Measurements from ENCODE around the gene CDHR1.

The CDHR1 gene

DNA sequence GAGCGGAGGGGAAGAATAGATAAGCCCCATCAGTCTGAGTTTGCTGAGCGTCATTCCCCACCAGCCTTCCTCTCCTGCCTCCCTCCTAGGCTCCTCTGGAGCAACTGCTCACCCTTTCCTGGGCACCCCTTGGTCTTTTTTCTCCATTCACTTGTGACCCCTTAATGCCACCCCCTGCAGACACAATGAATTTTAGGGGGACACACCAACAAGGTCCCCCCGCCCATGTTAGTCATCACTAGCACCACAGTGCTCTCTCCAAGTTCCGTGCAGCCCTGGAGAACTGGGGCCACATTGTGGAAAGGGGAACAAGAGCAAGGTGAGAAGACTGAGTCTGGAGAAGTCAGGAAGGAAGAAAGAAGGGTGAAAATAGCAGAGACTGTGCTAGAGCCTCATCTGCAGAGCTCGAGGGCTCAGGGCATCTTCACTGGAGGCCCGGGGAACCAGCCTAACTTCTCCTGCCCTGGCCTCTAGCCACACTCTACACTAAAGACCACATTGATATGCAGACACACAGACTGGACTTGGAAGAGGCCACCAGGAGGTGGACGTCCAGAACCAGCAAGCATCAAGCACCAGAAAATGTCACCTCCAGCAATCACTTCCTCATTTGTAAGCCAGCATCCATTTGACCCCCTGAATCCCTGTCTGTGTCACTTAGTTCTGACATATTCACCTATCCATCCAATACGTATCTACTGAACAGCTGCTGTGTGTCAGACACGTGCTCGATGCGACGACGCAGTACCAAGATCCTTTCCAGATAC lies 68.0 kb downstream of the CDHR1 start:
- no peak for DNase-seq (ENCODE audit: low read depth)

DNA sequence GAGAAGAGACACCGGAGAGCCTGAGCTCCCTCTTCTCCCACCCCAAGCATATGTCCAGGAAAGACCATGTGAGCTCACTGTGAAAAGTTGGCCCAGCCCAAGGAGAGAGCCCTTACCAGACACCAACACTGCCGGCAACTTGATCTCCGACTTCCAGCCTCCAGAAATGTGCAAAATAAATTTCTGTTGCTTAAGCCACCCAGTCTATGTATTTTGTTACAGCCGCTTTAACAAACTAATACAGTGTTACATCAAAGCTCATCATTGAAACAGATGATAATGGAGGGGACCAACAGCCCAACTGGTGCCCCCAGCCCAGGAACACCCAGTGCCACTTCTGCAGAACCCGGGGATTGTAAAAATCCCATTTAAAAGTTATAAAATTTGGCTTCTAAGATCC lies 69.4 kb downstream of the CDHR1 start:
- DNase-seq (ENCODE audit: low read depth), result no peak

DNA sequence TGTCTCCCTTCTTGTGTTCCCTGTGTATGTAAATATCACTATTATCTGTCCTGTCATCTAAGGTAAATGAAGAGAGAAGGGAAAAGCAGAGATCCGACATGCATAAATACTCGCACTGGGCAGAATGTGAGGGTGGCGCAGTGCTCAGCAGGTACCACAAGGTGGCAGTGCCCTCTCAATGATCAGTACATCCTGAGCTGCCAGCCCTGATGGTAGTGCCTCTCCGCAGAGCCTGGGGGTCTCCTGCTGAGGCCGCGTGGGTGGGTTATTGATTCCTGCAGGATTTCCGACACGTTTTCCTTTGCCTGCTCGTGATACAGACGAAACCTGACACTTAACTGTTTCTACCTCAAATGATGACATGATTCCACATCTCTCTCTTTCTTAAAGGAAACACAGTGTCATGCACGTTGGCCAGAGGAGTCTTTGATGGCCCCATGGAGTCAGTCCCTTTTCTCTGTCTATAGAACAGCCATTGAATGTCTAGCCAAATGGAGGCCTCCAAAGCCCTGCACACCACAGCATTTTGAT lies 70.3 kb downstream of the CDHR1 start:
- DNase-seq (ENCODE audit: low read depth), result peak; percentile 48

DNA sequence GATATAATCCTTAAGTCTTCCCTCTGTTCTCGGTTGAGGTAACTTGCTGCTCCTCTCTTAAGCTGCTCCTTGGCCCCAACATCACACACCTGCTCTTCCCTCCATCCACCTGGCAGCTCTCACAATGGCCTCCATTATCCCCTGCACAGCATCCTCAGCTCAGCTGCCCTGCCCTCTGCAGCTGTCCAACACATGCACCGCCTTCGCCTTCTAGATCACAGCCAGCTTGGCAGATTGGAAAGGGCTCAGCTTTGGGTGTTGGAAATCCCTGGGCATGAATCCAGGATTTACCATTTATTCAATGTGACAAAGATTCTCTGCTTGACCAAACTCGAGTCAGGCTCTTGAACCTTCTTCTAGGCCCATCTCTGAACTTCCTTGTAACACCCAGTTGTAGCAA lies 71.1 kb downstream of the CDHR1 start:
- DNase-seq (ENCODE audit: low read depth), result no peak

DNA sequence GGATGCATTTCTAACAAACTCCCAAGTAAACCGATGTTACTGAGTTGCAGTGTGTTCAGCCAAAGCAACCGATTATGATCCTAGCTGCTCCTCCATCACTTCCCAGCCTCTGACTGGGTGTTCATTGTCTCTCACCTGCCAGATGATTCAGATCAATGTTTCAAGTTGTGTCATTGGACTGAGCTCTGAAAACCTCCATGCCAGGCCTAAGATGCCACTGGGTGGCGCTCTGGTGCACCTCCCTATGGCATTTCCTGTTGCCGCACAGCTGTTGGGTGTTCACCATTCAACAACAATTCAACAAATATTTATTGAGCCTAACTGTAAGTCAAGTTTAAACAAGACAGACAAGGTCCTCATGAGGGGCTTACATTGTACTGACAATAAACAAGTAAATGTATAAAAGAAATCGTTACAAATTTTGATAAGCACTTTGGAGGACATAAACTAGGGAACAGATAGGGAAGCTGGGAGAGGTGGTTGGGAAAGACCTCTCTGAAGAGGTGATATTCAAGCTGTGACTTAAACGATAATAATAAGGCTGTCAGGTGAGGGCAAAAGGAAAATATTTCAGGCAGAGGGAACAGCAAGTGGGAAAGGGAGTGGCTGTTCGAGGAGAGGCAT lies 73.3 kb downstream of the CDHR1 start:
- peak; percentile 34 for DNase-seq (ENCODE audit: low read depth)

DNA sequence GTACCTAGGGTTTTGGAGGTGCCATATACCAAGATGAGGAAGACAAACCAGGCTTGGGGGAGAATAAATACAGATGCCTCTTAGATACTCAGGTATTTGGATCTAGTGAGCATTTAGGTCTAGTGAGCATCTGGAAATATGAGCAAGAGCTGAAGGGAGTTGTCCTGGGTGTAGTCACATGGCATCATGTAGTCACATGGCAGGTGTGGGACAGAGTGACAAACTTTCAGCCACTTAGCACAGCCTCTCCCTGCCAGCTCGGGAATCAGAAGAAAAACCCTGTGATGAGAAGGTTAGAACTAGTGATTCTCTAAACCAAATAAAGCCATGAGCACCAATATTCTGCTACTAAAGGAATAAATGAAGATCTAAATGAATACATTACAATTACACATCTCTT lies 74.8 kb downstream of the CDHR1 start:
- no peak for DNase-seq (ENCODE audit: low read depth)
